GM19455 (cell line): Measurements from ENCODE around the gene COMMD7.
"Not testable (repeated sequence)": the region's sequence is repeated elsewhere in the genome, so short reads cannot be mapped to it uniquely, and the experiment has no call there.

Experiments used
- ATAC-seq: cut with Tn5 transposase; IDR thresholded peaks from one replicate; pipeline ENCODE4 v1.9.1; 2021; ENCODE audit not compliant: unreplicated experiment

COMMD7 gene

DNA sequence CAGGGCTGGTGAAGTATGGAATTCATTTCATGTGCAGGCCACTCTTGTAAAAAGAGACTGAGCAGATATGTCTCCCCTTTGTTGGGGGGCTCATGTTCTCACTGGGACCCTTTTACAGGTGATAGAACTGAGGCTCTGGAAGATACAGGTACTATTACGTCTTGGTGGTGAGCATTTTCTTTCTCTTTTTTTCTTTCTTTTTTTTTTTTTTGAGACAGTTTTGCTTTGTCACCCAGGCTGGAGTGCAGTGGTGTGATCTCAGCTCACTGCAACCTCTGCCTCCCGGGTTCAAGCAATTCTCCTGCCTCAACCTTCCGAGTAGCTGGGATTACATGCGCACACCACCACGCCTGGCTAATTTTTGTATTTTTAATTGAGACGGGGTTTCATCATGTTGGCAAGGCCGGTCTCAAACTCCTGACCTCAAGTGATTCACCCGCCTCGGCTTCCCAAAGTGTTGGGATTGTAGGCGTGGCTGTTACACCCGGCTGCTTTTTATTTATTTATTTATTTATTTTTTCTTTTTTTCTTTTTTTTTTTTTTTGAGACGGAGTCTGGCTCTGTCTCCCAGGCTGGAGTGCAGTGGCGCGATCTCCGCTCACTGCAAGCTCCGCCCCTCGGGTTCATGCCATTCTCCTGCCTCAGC lies 22.1 kb upstream of the COMMD7 start:
- ATAC-seq, result not testable (repeated sequence)

GRCh38 chr20:32764005-32764960 lies 21.0 kb upstream of the COMMD7 start:
- ATAC-seq, result no peak

- ATAC-seq, result no peak
Measured at GRCh38 chr20:32763202-32764004, 20.1 kb upstream of the COMMD7 start.

DNA sequence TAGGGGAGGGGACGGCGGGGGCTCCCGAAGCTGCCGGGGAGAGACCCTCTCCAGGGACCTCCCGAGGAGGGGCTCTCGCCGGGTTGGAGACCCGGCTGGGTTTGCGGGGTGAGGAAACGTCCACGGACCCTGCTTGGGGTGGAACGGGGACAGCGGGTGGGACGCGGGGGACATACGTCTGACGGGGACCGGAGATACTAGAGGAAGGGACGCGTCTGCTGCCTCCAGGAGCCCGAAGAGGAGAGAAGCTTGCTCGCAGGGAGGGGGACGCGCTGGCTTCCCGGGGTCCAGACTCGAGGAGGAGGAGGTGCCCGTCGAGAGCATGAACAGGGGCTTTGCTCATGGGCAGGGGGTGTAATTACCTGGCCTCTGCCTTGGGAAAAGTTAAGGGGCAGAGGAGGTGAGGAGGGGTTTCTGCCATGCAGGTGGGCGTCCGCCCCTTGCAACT lies 19.5 kb upstream of the COMMD7 start:
- ATAC-seq, result peak; percentile 22

GRCh38 chr20:32761831-32762753 lies 18.8 kb upstream of the COMMD7 start, which contains the start of gene DNMT3B:
Gene DNMT3B, plus strand, starts transcription at chr20:32762385. Its CDS starts 17,939 bp downstream, at chr20:32780324.
- ATAC-seq, result peak; percentile 73

DNA sequence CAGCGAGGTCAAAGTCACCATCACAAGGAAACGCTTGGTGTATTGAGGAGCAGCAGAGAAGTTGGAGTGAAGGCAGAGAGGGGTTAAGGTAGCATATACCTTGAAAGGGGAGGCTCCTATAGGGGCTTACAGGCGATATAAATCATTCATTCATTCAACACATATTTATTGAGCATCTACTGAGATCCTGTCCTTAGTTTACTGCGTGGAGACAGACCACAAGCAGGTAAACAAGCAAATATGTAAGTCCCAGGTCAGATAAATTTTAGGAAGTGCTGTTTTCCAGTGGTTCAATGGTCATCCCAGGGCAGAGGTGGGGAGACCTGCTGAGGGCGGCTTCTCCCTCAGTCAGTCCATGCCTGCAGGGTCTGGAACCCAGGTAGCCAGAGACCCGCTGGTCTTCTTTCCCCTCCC lies 18.2 kb upstream of the COMMD7 start:
- ATAC-seq, result no peak

DNA sequence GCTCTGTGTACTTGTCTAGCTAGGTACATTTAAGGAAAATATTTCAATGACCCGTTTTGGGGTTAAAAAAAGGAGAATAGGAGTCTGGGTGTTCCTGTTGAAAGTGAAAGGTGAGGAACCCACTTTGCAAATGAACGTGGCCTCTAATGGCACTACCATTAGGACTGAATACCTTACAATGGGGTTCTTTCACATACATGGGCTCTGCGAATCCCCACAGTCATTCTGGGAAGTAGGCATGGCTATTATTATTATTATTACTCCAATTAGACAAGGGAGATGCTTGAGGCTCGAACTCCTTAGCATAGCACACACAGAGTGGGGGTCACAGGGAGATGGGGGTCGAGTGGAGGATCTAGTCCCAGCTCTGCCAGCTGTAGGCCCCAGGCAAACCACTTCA lies 12.9 kb upstream of the COMMD7 start:
- no peak for ATAC-seq

GRCh38 chr20:32753731-32754130 lies 10.5 kb upstream of the COMMD7 start:
- no peak for ATAC-seq

DNA sequence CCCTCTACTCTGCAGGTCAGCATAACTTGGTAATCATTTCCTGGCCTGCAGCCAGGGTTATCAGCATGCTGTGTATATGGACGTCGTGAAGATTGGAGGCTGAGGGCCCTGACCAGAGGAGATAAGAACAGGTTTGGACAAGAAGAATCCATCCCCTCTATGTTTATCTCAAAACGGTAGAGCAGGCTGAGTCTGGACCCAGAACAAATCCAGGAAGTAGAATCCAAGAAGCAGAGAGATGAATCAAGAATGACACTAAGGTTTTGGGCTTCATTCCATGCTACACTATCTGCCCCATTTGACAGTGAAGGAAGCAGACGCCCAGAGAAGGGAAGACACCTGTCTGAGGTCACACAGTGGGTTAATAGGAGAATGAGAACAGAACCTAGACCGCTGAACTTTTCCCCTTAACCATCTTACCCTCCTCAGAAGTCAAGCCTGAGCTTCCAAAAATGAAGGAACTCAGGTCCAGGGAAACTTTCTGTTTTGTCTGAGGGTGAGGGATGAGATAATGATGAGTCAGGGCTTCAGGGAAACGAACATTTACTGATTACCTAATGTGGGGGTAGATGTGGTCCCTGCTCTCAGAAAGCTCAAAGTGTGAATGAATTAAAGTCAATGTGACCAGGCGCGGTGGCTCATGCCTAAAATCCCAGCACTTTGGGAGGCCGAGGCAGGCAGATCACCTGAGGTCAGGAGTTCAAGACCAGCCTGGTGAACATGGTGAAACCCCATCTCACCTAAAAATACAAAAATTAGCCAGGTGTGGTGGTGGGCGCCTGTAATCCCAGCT lies 9.4 kb upstream of the COMMD7 start:
- no peak for ATAC-seq

- no peak for ATAC-seq
Measured at GRCh38 chr20:32751702-32752457, 8.6 kb upstream of the COMMD7 start.

- ATAC-seq, result no peak
Measured at GRCh38 chr20:32751293-32751692, 8.0 kb upstream of the COMMD7 start.

GRCh38 chr20:32749914-32750637 lies 6.8 kb upstream of the COMMD7 start:
- ATAC-seq, result no peak

- no peak for ATAC-seq
Measured at GRCh38 chr20:32742322-32743236, 688 bp downstream of the COMMD7 start.

DNA sequence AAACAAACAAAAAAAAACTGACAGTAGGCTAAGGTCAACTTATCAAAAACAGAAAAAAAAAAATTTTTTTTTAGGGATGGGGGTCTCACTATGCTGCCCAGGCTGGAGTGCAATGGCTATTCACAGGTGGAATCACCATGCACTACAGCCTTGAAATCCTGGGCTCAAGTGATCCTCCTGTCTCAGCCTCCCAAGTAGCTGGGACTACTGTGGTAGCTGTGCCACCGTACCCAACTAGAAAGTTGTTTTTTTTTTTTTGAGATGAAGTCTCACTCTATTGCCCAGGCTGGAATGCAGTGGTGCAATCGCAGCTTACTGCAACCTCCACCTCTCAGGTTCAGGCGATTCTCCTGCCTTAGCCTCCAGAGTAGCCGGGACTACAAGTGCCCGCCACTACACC lies 2.1 kb downstream of the COMMD7 start:
- no peak for ATAC-seq

DNA sequence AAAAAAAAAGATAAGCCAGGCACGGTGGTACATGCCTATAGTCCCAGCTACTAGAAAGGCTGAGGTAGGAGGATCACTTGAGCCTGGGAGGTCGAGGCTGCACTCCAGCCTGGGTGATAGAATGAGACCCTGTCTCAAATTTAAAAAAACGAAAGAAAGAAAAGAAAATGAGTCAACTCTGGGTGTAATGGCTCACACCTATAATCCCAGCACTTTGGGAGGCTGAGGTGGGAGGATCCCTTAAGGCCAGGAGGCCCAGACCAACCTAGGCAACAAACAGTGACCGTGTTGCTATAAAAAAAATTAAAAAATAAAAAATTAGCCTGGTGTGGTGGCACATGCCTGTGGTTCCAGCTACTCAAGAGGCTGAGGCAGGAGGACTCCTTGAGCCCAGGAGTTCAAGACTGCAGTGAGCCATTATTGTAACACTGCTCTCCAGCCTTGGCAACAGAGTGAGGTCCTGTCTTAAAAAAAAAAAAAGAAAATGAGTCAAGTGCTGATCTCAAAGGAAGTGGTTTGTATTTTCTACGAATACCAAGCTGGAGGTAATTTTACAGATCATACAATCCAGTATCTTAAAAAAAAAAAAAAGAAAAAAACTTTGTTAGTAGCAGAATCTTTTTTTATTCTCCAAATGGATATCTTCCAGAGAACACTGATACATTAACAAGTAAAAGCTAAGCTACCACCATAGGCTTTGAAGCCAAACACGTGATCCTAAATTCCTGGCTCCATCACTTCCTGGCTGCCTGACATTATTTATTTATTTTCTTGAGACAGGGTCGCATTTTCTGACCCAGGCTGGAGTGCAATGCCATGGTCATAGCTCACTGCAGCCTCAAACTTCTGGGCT lies 5.7 kb downstream of the COMMD7 start:
- no peak for ATAC-seq

DNA sequence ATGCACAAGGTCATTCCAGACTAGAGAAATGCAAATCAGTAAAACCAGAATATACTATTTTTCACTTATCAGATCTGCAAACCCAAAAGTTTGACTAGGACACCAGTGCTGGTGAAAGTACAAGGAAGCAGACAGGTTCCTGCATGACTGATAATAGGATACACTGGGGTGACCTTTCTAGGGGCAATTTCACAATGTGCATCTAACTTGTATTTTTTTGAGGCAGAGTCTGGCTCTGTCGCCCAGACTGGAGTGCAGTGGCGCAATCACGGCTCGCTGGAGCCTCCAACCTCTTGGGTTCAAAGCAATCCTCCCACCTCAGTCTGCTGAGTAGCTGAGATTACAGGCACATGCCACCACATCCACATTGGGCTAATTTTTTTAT lies 11.4 kb downstream of the COMMD7 start:
- ATAC-seq, result no peak
